WERI-Rb-1 (cell line): ENCODE data around the gene RAPGEF1.
"Not testable (repeated sequence)": the region's sequence is repeated elsewhere in the genome, so short reads cannot be mapped to it uniquely, and the experiment has no call there.

Experiments used
- DNase-seq: peaks from one replicate; pipeline ENCODE4 v3.0.0-alpha.2; 2020
- H3K27ac ChIP-seq: fragments of 250-450 bp; sonication (Bioruptor Pico); 2 replicates; pipeline ENCODE4 v1.5.1; 2020; ENCODE audit warnings: mild to moderate bottlenecking, moderate library complexity
- H3K27me3 ChIP-seq: fragments of 250-450 bp; sonication (Bioruptor Pico); 2 replicates; pipeline ENCODE4 v1.5.1; 2021; ENCODE audit warnings: mild to moderate bottlenecking, low read depth, moderate library complexity; ENCODE audit not compliant: insufficient read depth, severe bottlenecking
- H3K36me3 ChIP-seq: fragments of 250-450 bp; sonication (Bioruptor Pico); 2 replicates; pipeline ENCODE4 v1.5.1; 2020; ENCODE audit warnings: mild to moderate bottlenecking, moderate library complexity
- H3K4me3 ChIP-seq: 2 replicates; pipeline ENCODE4 v1.5.1; 2011; ENCODE audit warnings: low read depth, mild to moderate bottlenecking, control low read depth, low read length
- H3K9me3 ChIP-seq: fragments of 250-450 bp; sonication (Bioruptor Pico); 2 replicates; pipeline ENCODE4 v1.5.1; 2021; ENCODE audit warnings: mild to moderate bottlenecking, moderate library complexity; ENCODE audit not compliant: severe bottlenecking
- CTCF ChIP-seq: IDR thresholded peaks from 2 replicates; pipeline ENCODE4 v1.5.1; 2011; ENCODE audit warnings: low read depth, mild to moderate bottlenecking, control low read depth, inconsistent platforms, low read length

Gene RAPGEF1

DNA sequence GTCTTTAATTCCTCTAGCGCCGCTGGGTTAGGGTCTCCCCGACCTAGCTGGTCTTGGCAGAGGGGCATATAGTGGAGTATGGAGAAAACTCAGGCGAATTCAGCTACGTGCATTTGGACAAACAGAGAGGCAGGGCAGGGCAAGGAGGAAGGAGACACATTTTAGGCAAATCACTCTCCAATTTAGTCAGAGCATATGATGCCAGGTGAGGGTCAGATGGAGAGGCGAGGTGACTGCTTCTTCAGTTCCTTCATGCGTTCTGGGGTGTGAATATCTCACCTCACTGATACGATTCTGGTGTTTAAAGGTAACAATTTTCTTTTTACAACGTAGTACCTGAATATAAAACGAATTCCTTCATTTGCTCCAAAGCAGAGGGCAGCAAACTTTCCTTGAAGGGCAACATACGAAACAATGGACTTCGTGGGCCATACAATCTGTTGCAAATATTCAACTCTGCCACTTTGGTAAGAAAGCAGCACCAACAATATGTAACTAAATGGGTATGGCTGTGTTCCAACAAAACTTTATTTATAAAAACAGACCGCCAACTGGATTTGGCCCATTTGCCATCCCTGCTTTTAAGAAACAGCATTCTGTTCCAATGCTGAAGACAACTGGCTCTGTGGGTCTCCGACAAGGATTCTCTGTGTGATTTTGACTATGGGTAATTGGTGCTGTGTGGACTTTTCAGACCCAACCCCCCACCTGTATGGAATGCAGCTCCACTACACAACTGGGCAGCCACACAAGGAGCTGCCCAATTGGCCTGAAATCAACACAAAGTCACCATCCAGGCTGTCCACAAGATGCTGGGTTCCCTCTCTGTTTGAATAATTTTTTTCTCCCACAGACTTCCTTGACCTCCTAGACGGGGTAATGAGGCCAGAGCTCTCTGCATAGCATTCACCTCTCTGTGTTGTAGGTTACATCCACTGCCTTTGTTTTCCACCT lies 53.8 kb downstream of the RAPGEF1 start:
- no peaks in the 10 kb centered on the region for H3K27me3 ChIP-seq
- no peak overlapping the region for H3K4me3 ChIP-seq
- no peaks in the 10 kb centered on the region for H3K9me3 ChIP-seq
- TF ChIP-seq CTCF, result no peak
- H3K36me3 ChIP-seq, result no peaks in the 10 kb centered on the region
- no peak for DNase-seq
- no peak overlapping the region for H3K27ac ChIP-seq

GRCh38 chr9:131683094-131683493 lies 56.8 kb downstream of the RAPGEF1 start:
- not testable (repeated sequence) for DNase-seq, H3K4me3 ChIP-seq, H3K9me3 ChIP-seq, H3K36me3 ChIP-seq, H3K27ac ChIP-seq, H3K27me3 ChIP-seq

GRCh38 chr9:131682261-131682660 lies 57.6 kb downstream of the RAPGEF1 start:
- no peak for DNase-seq
- TF ChIP-seq CTCF, result no peak
- Histone ChIP-seq H3K4me3 (peak overlapping the region; percentile 20; the same call in 1 of the 2 replicates), H3K27ac (no peak overlapping the region), H3K27me3 (no peaks in the 10 kb centered on the region), H3K9me3 (no peaks in the 10 kb centered on the region), H3K36me3 (no peaks in the 10 kb centered on the region)

DNA sequence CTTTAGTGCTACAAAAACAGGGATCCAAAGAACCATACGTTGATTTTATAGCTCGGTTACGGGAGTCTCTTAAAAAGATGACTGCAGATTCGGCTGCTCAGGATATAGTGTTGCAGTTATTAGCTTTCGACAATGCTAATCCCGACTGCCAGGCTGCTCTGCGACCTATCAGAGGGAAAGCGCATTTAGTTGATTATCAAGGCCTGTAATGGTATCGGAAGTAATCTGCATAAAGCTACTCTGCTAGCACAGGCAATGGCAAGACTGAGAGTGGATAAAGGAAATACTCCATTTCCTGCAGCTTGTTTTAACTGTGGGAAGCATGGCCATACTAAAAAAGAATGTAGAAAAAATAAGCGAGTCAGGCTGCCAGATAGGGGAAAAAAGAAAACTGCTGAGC lies 58.0 kb downstream of the RAPGEF1 start:
- H3K27ac ChIP-seq, H3K9me3 ChIP-seq, H3K36me3 ChIP-seq, H3K27me3 ChIP-seq: not testable (repeated sequence)
- DNase-seq, result peak; percentile 71
- peak overlapping the region; percentile 30 for H3K4me3 ChIP-seq

- H3K27me3 ChIP-seq, DNase-seq, H3K27ac ChIP-seq, H3K9me3 ChIP-seq, H3K4me3 ChIP-seq, H3K36me3 ChIP-seq: not testable (repeated sequence)
Observed at GRCh38 chr9:131681108-131681507, 58.8 kb downstream of the RAPGEF1 start.

- Histone ChIP-seq H3K27me3 (no peaks in the 10 kb centered on the region), H3K27ac (no peak overlapping the region), H3K36me3 (no peaks in the 10 kb centered on the region), H3K4me3 (no peak overlapping the region), H3K9me3 (no peaks in the 10 kb centered on the region)
- DNase-seq, result no peak
- TF ChIP-seq CTCF, result no peak
Observed at GRCh38 chr9:131679261-131680020, 60.4 kb downstream of the RAPGEF1 start.

DNA sequence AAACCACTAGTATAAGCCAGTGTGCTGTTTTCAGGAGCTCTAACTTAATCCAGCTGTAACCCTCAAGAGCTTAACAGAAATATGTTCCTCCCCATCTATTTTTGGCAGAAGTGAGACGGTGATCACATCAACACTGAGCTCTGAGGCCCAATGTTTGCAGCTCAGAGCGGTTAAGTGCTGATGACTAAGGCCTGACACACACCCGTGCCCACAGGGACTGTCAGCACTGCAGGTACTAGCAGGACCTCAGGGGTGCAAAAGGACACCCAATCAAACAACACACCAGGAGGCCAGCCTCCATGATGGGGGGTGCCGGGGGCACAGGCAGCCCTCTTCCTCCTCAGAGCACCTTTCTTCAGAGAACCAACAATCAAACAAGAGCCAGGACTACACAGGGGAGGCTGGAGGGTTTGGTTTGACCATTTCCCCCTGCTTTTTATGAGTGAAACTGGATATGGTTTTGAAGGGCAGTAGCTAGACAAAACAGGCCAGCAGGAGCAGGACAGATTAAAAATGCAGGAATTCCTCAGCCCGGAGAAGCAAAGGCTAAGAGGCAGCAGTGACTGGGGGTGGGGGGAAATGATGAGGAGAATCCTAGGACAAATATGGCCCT lies 61.3 kb downstream of the RAPGEF1 start:
- no peak overlapping the region for H3K4me3 ChIP-seq
- no peak for TF ChIP-seq CTCF
- peak; percentile 42 for DNase-seq
- no peaks in the 10 kb centered on the region for H3K27me3 ChIP-seq
- no peaks in the 10 kb centered on the region for H3K9me3 ChIP-seq
- H3K27ac ChIP-seq, result peak overlapping the region; percentile 8; the same call in 1 of the 2 replicates
- H3K36me3 ChIP-seq, result no peaks in the 10 kb centered on the region
